Loucy (cell line): ENCODE measurements around the gene TMOD1.

Experiments used
- H2AFZ ChIP-seq: fragments of 200-600 bp; sonication (generic); 2 replicates; pipeline ENCODE4 v1.6.0; 2016; ENCODE audit warnings: antibody characterized with exemption, mild to moderate bottlenecking, low read length, moderate library complexity
- H3F3A ChIP-seq: fragments of 200-600 bp; 2 replicates; pipeline ENCODE4 v1.6.0; 2016; ENCODE audit warnings: antibody characterized with exemption, low read depth, mild to moderate bottlenecking
- H3K27me3 ChIP-seq: fragments of 200-600 bp; sonication (generic); 2 replicates; pipeline ENCODE4 v1.6.1; 2014; ENCODE audit warnings: low read length, mild to moderate bottlenecking; ENCODE audit not compliant: insufficient read depth, poor library complexity, severe bottlenecking
- H3K36me3 ChIP-seq: fragments of 200-600 bp; sonication (generic); 2 replicates; pipeline ENCODE4 v1.6.1; 2016; ENCODE audit warnings: low read length; ENCODE audit not compliant: insufficient read depth
- H3K4me1 ChIP-seq: fragments of 200-600 bp; sonication (generic); 2 replicates; pipeline ENCODE4 v1.5.1; 2014; ENCODE audit warnings: low read length, mild to moderate bottlenecking; ENCODE audit not compliant: insufficient read depth, poor library complexity, severe bottlenecking
- H3K4me2 ChIP-seq: fragments of 200-600 bp; sonication (generic); 2 replicates; pipeline ENCODE4 v1.6.0; 2014; ENCODE audit warnings: antibody characterized with exemption, low read length, low read depth, mild to moderate bottlenecking; ENCODE audit not compliant: poor library complexity, severe bottlenecking
- H3K4me3 ChIP-seq: fragments of 200-600 bp; sonication (generic); 2 replicates; pipeline ENCODE4 v1.5.1; 2014; ENCODE audit warnings: low read length, mild to moderate bottlenecking, mixed read lengths; ENCODE audit not compliant: poor library complexity, severe bottlenecking
- H3K79me2 ChIP-seq: fragments of 200-600 bp; sonication (generic); 2 replicates; pipeline ENCODE4 v1.6.1; 2014; ENCODE audit warnings: low read length; ENCODE audit not compliant: insufficient read depth
- H3K9ac ChIP-seq: fragments of 200-600 bp; sonication (generic); 2 replicates; pipeline ENCODE4 v1.6.0; 2014; ENCODE audit warnings: mild to moderate bottlenecking, low read depth, low read length, moderate library complexity; ENCODE audit not compliant: poor library complexity, severe bottlenecking
- H3K9me2 ChIP-seq: fragments of 200-600 bp; sonication (generic); replicated peaks from 2 replicates; pipeline ENCODE4 v1.6.1; 2016; ENCODE audit warnings: low read depth, low read length, mixed read lengths
- H3K9me3 ChIP-seq: fragments of 200-600 bp; sonication (generic); 2 replicates; pipeline ENCODE4 v1.6.1; 2014; ENCODE audit warnings: mild to moderate bottlenecking, antibody characterized with exemption, low read length, low read depth; ENCODE audit not compliant: insufficient read depth
- H4K20me1 ChIP-seq: fragments of 200-600 bp; sonication (generic); 2 replicates; pipeline ENCODE4 v1.6.0; 2014; ENCODE audit warnings: antibody characterized with exemption, low read length, mild to moderate bottlenecking; ENCODE audit not compliant: insufficient read depth, poor library complexity, severe bottlenecking
- EZH2phosphoT487 ChIP-seq: fragments of 200-600 bp; IDR thresholded peaks from 2 replicates; pipeline ENCODE4 v1.6.1; 2018; ENCODE audit warnings: antibody characterized with exemption, mild to moderate bottlenecking, moderate library complexity, borderline replicate concordance
- TF ChIP-seq, protein P1 (sequence below): fragments of 200-600 bp; sonication (generic); conservative IDR thresholded peaks from 2 replicates; pipeline ENCODE4 v1.5.1; 2014; ENCODE audit warnings: mild to moderate bottlenecking, antibody characterized with exemption, low read length

The TMOD1 gene

DNA sequence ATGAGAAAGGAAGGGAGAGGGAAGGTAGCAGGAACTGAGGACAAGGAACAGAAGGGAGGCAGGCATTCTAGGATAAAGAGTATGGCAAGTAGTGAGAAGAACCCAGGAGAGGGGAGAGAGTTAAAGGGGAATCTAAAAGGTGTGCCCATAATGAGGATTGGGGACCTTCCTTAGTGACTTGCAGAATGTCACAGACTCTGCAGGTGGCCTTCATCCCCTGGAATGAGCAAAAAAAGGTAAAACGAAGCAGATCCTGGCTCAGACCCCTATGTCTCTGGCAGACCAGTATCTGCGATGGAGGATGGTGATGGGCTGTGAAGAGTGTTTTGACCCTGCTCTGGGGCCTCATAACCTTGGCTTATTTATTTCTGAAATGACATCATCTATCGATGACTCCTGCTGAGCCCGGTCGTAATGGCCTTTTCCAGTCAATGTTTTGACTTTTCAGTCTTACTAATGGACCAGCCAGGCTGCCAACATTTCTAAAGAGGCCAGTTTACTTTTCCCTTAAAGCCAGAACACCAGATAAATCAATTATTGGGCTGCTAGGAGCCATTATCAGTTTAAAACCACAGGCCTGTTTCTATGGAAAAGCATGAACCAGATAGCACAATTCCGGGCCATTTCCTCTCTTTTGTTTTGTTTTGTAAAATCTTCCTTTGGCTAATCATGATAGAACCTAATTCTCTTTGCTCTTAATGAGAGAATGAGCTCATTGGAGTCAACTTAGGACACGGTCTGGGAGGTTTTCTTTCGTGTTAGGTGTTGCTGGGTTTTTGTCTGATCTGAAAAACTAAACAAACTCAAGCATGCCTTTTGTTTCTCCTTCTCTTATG, 3.1 kb downstream of the TMOD1 start:
- no peaks in the 10 kb centered on the region for H3K9me3 ChIP-seq

DNA sequence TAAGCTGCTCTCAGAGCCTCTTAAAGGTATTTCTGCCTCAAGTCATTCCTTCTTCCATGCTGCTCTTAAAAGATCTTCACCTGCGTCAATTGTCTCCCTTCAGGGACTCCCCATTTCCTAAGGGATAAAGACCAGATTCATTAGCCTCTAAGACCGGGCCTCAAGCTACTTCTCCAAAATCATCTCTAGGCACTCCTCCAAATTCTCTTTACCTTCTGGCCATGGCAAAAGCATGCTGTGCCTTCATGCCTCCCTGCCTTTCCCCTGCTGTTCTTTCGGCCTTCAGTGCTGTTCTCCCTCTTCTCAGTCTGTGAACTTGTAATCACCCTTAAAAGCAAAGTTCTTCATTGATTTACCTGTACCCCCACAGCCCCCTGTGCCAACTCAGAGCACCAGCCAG, 4.4 kb downstream of the TMOD1 start:
- TF ChIP-seq, protein P1, sequence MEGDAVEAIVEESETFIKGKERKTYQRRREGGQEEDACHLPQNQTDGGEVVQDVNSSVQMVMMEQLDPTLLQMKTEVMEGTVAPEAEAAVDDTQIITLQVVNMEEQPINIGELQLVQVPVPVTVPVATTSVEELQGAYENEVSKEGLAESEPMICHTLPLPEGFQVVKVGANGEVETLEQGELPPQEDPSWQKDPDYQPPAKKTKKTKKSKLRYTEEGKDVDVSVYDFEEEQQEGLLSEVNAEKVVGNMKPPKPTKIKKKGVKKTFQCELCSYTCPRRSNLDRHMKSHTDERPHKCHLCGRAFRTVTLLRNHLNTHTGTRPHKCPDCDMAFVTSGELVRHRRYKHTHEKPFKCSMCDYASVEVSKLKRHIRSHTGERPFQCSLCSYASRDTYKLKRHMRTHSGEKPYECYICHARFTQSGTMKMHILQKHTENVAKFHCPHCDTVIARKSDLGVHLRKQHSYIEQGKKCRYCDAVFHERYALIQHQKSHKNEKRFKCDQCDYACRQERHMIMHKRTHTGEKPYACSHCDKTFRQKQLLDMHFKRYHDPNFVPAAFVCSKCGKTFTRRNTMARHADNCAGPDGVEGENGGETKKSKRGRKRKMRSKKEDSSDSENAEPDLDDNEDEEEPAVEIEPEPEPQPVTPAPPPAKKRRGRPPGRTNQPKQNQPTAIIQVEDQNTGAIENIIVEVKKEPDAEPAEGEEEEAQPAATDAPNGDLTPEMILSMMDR, result no peak
- Histone ChIP-seq H3K79me2 (no peaks in the 10 kb centered on the region), H3F3A (no peaks in the 10 kb centered on the region), H3K4me3 (no peak overlapping the region), H4K20me1 (no peaks in the 10 kb centered on the region), H3K9me2 (no peaks in the 10 kb centered on the region), H2AFZ (no peak overlapping the region), H3K9ac (no peak overlapping the region), H3K4me1 (peaks cover 5% of the 10 kb centered on the region), H3K9me3 (no peaks in the 10 kb centered on the region), H3K36me3 (no peaks in the 10 kb centered on the region), H3K27me3 (peaks cover 16% of the 10 kb centered on the region), H3K4me2 (no peak overlapping the region)

More for the DNA sequence above, 3.1 kb downstream of the TMOD1 start:
- no peaks in the 10 kb centered on the region for H3K79me2 ChIP-seq
- no peaks in the 10 kb centered on the region for H3K36me3 ChIP-seq
- peaks cover 6% of the 10 kb centered on the region for H3K4me1 ChIP-seq
- H4K20me1 ChIP-seq, result no peaks in the 10 kb centered on the region
- H3K4me3 ChIP-seq, result no peak overlapping the region
- H3F3A ChIP-seq, result 0 out of 2 replicates have a peak, but pooled peaks cover 3% of the 10 kb centered on the region
- no peak overlapping the region for H2AFZ ChIP-seq
- no peaks in the 10 kb centered on the region for H3K9me2 ChIP-seq
- no peak overlapping the region for H3K4me2 ChIP-seq
- TF ChIP-seq, protein P1, result no peak
- peaks cover 21% of the 10 kb centered on the region for H3K27me3 ChIP-seq
- H3K9ac ChIP-seq, result no peak overlapping the region

DNA sequence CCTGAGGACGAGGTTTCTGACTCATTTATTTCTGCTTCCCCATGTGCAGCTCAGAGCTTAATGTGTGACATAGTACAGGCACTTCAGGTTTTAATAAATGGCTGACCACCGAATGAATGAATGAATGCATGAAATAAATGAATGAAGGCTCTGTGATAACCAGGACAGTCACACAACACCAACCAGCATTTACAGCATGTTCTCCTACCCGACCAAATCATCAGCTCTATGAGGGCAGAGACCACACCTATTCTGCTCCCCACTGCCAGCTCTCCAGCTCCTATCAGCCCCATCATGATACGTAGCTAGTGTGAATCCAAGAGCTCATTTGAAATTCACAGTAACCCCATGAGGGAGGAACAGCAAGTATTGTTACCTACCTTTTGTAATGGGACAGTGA, 4.8 kb downstream of the TMOD1 start:
- H3K4me1 ChIP-seq, result peaks cover under 1% of the 10 kb centered on the region
- no peaks in the 10 kb centered on the region for H3K9me2 ChIP-seq
- H3K36me3 ChIP-seq, result no peaks in the 10 kb centered on the region
- no peak overlapping the region for H3K4me2 ChIP-seq
- H4K20me1 ChIP-seq, result no peaks in the 10 kb centered on the region
- no peaks in the 10 kb centered on the region for H3K9me3 ChIP-seq
- no peak for TF ChIP-seq EZH2phosphoT487
- TF ChIP-seq, protein P1, result no peak
- H2AFZ ChIP-seq, result no peak overlapping the region
- no peaks in the 10 kb centered on the region for H3K79me2 ChIP-seq
- H3K9ac ChIP-seq, result no peak overlapping the region
- H3F3A ChIP-seq, result no peaks in the 10 kb centered on the region
- H3K27me3 ChIP-seq, result peaks cover 11% of the 10 kb centered on the region
- no peak overlapping the region for H3K4me3 ChIP-seq
